HepG2 (cell line): Measurements from ENCODE around the gene SLC22A13. TPM values are rescaled to one million over a fixed set of nuclear protein-coding genes. Genes with fewer than 3 reads are reported as not detected.

Experiments used
- GFI1 ChIP-seq: sonication (generic); formaldehyde crosslinking; IDR thresholded peaks from 2 replicates; pipeline ENCODE4 v1.5.0; 2020; ENCODE audit warnings: missing genetic modification reagents, mild to moderate bottlenecking, borderline replicate concordance
- MIXL1 ChIP-seq: IDR thresholded peaks from 2 replicates; pipeline ENCODE4 v1.6.1; 2016
- PHF21A ChIP-seq: sonication (generic); formaldehyde crosslinking; IDR thresholded peaks from 2 replicates; pipeline ENCODE4 v1.5.0; 2020; ENCODE audit warnings: mild to moderate bottlenecking, missing genetic modification reagents
- SIN3B ChIP-seq: fragments of 150-350 bp; IDR thresholded peaks from 2 replicates; pipeline ENCODE4 v1.6.1; 2014; ENCODE audit warnings: low read length
- TBX3 ChIP-seq: fragments of 450-650 bp; IDR thresholded peaks from 2 replicates; pipeline ENCODE4 v1.6.1; 2017; ENCODE audit warnings: antibody characterized with exemption, mild to moderate bottlenecking, inconsistent platforms, borderline replicate concordance
- ZNF160 ChIP-seq: sonication (generic); formaldehyde crosslinking; IDR thresholded peaks from 2 replicates; pipeline ENCODE4 v1.8.0; 2022; ENCODE audit warnings: mild to moderate bottlenecking, inconsistent platforms, missing genetic modification reagents
- ZNF788 ChIP-seq: sonication (generic); formaldehyde crosslinking; IDR thresholded peaks from 2 replicates; pipeline ENCODE4 v1.5.0; 2020; ENCODE audit warnings: mild to moderate bottlenecking, missing genetic modification reagents, borderline replicate concordance
- ZNF839 ChIP-seq: sonication (generic); formaldehyde crosslinking; IDR thresholded peaks from 2 replicates; pipeline ENCODE4 v1.4.0; 2020; ENCODE audit warnings: missing genetic modification reagents, mild to moderate bottlenecking, borderline replicate concordance
- polyA plus RNA-seq, 8 experiments: library from polyadenylated mRNA; depleted of rRNA in 3 of 8; stranded (reverse) in 7 of 8; unstranded in 1 of 8; fragments of >200 nt; fragmentation: Illumina TruSeq in 4 of 8; extraction: Trizol in 4 of 8; gene quantifications; 2 replicates each; pipeline versions ENCODE4 v1.2.1 to v1.2.3, GENCODE V29; 2011 to 2016; ENCODE audit warnings: low read depth in 4 of 8, missing spikeins in 1 of 8, mixed read lengths in 1 of 8; ENCODE audit not compliant: insufficient read depth in 1 of 8
- total RNA-seq, 5 experiments: library from RNA; depleted of rRNA; stranded (reverse); fragments of >200 nt; fragmentation: Illumina TruSeq; extraction: Trizol; gene quantifications; 2 replicates each; pipeline ENCODE4 v1.2.3, GENCODE V29; 2016; ENCODE audit warnings: low read depth in 1 of 5
- TF ChIP-seq, protein P1 (sequence below): sonication (generic); formaldehyde crosslinking; IDR thresholded peaks from 2 replicates; pipeline ENCODE4 v1.4.0; 2020; ENCODE audit warnings: mild to moderate bottlenecking, missing genetic modification reagents
- TF ChIP-seq, protein P2 (sequence below): sonication (generic); formaldehyde crosslinking; IDR thresholded peaks from 2 replicates; pipeline ENCODE4 v1.8.1; 2022; ENCODE audit warnings: low read depth, mild to moderate bottlenecking, missing genetic modification reagents
- TF ChIP-seq, protein P3 (sequence below), 2 experiments: sonication (generic) in 1 of 2; formaldehyde crosslinking in 1 of 2; IDR thresholded peaks; 2 replicates each; pipeline versions ENCODE4 v1.6.1 to v1.9.0; 2014 to 2022; ENCODE audit warnings: antibody characterized with exemption in 1 of 2, borderline replicate concordance in 1 of 2, inconsistent platforms in 1 of 2, low read depth in 1 of 2, missing genetic modification reagents in 1 of 2
- TF ChIP-seq, protein P4 (sequence below): IDR thresholded peaks from 2 replicates; pipeline ENCODE4 v1.6.1; 2016
- TF ChIP-seq, protein P5 (sequence below): sonication (generic); formaldehyde crosslinking; IDR thresholded peaks from 2 replicates; pipeline ENCODE4 v1.5.0; 2020; ENCODE audit warnings: mild to moderate bottlenecking, missing genetic modification reagents, moderate library complexity

The SLC22A13 gene
- total and polyA plus RNA-seq, 2 of the 13 experiments (the other 11 are each of a cell fraction or from before 2014, with no cell fraction given), result 0.20 TPM; not detected in 1

DNA sequence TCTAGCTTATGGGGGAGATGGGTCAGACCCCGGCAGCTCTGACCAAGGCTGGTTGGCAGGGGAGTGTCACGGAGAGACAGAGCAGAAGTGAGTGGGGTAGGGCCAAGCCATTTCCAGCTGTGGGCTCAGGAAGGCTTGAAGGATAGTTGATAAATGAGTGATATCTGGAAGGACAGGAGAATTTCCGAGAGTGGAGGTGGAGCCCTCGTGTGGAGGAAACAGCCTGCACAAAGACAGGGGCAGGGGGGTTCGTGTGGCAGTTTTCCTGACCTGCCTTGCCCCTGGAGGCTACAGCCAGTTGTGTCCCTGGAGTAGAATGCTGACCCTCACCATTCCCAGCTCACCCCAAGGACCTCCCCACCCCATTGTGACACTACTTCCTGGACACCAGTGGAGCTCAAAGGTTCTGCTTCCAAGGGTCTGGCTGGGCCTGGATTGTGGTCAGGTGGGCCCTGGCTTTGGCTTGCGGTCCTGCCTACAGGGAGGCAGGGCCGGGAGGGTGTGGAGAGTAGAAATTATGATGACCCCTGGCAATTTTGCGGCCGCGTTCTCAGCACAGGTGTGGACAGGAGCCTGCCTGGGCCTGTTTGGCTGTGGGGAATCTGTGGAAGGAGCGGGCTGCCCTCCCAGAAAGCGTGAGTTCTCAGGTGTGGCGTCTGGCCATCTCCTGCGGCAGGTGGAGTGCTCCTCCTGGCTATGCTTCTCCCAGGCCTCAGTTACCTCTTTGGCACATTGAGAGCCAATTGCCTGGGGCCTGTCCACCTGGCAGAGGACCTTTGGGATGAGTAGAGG, 16.5 kb downstream of the SLC22A13 start, which contains the start of gene SLC22A14 (continued):
- TF ChIP-seq, protein P1, sequence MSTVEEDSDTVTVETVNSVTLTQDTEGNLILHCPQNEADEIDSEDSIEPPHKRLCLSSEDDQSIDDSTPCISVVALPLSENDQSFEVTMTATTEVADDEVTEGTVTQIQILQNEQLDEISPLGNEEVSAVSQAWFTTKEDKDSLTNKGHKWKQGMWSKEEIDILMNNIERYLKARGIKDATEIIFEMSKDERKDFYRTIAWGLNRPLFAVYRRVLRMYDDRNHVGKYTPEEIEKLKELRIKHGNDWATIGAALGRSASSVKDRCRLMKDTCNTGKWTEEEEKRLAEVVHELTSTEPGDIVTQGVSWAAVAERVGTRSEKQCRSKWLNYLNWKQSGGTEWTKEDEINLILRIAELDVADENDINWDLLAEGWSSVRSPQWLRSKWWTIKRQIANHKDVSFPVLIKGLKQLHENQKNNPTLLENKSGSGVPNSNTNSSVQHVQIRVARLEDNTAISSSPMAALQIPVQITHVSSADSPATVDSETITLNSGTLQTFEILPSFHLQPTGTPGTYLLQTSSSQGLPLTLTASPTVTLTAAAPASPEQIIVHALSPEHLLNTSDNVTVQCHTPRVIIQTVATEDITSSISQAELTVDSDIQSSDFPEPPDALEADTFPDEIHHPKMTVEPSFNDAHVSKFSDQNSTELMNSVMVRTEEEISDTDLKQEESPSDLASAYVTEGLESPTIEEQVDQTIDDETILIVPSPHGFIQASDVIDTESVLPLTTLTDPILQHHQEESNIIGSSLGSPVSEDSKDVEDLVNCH (CRISPR knock-in tag), result no peak
- TF ChIP-seq TBX3 (no peak), MIXL1 (no peak), SIN3B (no peak), ZNF160 (CRISPR knock-in tag) (no peak), GFI1 (CRISPR knock-in tag) (no peak), ZNF839 (no peak), PHF21A (CRISPR knock-in tag) (no peak), ZNF788 (CRISPR knock-in tag) (no peak)
- TF ChIP-seq, protein P2, sequence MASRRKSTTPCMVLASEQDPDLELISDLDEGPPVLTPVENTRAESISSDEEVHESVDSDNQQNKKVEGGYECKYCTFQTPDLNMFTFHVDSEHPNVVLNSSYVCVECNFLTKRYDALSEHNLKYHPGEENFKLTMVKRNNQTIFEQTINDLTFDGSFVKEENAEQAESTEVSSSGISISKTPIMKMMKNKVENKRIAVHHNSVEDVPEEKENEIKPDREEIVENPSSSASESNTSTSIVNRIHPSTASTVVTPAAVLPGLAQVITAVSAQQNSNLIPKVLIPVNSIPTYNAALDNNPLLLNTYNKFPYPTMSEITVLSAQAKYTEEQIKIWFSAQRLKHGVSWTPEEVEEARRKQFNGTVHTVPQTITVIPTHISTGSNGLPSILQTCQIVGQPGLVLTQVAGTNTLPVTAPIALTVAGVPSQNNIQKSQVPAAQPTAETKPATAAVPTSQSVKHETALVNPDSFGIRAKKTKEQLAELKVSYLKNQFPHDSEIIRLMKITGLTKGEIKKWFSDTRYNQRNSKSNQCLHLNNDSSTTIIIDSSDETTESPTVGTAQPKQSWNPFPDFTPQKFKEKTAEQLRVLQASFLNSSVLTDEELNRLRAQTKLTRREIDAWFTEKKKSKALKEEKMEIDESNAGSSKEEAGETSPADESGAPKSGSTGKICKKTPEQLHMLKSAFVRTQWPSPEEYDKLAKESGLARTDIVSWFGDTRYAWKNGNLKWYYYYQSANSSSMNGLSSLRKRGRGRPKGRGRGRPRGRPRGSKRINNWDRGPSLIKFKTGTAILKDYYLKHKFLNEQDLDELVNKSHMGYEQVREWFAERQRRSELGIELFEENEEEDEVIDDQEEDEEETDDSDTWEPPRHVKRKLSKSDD (CRISPR knock-in tag), result no peak
- TF ChIP-seq, protein P3, sequence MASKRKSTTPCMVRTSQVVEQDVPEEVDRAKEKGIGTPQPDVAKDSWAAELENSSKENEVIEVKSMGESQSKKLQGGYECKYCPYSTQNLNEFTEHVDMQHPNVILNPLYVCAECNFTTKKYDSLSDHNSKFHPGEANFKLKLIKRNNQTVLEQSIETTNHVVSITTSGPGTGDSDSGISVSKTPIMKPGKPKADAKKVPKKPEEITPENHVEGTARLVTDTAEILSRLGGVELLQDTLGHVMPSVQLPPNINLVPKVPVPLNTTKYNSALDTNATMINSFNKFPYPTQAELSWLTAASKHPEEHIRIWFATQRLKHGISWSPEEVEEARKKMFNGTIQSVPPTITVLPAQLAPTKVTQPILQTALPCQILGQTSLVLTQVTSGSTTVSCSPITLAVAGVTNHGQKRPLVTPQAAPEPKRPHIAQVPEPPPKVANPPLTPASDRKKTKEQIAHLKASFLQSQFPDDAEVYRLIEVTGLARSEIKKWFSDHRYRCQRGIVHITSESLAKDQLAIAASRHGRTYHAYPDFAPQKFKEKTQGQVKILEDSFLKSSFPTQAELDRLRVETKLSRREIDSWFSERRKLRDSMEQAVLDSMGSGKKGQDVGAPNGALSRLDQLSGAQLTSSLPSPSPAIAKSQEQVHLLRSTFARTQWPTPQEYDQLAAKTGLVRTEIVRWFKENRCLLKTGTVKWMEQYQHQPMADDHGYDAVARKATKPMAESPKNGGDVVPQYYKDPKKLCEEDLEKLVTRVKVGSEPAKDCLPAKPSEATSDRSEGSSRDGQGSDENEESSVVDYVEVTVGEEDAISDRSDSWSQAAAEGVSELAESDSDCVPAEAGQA (IDR thresholded peaks at IDR 0.05; ENCODE audit: low read depth), result no peak
- TF ChIP-seq, protein P3 (CRISPR knock-in tag; IDR thresholded peaks at IDR 0.05; ENCODE audit: borderline replicate concordance), result no peak
- TF ChIP-seq, protein P4, sequence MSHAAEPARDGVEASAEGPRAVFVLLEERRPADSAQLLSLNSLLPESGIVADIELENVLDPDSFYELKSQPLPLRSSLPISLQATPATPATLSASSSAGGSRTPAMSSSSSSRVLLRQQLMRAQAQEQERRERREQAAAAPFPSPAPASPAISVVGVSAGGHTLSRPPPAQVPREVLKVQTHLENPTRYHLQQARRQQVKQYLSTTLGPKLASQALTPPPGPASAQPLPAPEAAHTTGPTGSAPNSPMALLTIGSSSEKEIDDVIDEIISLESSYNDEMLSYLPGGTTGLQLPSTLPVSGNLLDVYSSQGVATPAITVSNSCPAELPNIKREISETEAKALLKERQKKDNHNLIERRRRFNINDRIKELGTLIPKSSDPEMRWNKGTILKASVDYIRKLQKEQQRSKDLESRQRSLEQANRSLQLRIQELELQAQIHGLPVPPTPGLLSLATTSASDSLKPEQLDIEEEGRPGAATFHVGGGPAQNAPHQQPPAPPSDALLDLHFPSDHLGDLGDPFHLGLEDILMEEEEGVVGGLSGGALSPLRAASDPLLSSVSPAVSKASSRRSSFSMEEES (CRISPR knock-in tag), result no peak
- TF ChIP-seq, protein P5, sequence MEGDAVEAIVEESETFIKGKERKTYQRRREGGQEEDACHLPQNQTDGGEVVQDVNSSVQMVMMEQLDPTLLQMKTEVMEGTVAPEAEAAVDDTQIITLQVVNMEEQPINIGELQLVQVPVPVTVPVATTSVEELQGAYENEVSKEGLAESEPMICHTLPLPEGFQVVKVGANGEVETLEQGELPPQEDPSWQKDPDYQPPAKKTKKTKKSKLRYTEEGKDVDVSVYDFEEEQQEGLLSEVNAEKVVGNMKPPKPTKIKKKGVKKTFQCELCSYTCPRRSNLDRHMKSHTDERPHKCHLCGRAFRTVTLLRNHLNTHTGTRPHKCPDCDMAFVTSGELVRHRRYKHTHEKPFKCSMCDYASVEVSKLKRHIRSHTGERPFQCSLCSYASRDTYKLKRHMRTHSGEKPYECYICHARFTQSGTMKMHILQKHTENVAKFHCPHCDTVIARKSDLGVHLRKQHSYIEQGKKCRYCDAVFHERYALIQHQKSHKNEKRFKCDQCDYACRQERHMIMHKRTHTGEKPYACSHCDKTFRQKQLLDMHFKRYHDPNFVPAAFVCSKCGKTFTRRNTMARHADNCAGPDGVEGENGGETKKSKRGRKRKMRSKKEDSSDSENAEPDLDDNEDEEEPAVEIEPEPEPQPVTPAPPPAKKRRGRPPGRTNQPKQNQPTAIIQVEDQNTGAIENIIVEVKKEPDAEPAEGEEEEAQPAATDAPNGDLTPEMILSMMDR (CRISPR knock-in tag), result peak; percentile 65
